Endothelial cell of umbilical vein (primary cell): ENCODE data around the gene LARGE1. TPM values are rescaled to one million over a fixed set of nuclear protein-coding genes. Genes with fewer than 3 reads are reported as not detected.

Experiments
- BruUV-seq: library from RNA; stranded (reverse); fragments of 400-500 nt; replicated peaks from 2 replicates; lab custom pipeline; 2021; lab: Mats Ljungman, UMichigan
- CTCF ChIA-PET: fragments of 300-600, 350-600 bp; sonication (Branson Sonifier 250); formaldehyde crosslinking; loops from one replicate; lab custom pipeline; 2021; ENCODE audit warnings: antibody characterized with exemption, inconsistent platforms; lab: Charles Lee
- POLR2A ChIA-PET: fragments of 300-600, 350-600 bp; sonication (Branson Sonifier 250); formaldehyde crosslinking; loops from one replicate; lab custom pipeline; 2021; ENCODE audit warnings: antibody characterized with exemption, inconsistent platforms; lab: Charles Lee
- DNase-seq: peaks from one replicate; pipeline ENCODE4 v3.0.0-alpha.2; 2011; ENCODE audit warnings: low read depth, low spot score
- FAIRE-seq: peaks from 2 replicates; lab custom pipeline; 2011; peaks lifted over from hg19 to GRCh38; lab: Jason Lieb, UNC
- H2AFZ ChIP-seq: 2 replicates; pipeline ENCODE4 v1.6.0; 2012; ENCODE audit warnings: low read depth, low read length, control low read depth, inconsistent platforms
- H3K27ac ChIP-seq: 2 replicates; pipeline ENCODE4 v1.5.1; 2011; ENCODE audit warnings: low read depth, mild to moderate bottlenecking, control low read depth, low read length, moderate library complexity; ENCODE audit not compliant: insufficient read depth
- H3K27me3 ChIP-seq, 2 experiments: 2 replicates each; pipeline versions ENCODE4 v1.6.0 to v1.6.1; 2011; ENCODE audit warnings: low read length in 2 of 2, mixed read lengths in 1 of 2; ENCODE audit not compliant: control insufficient read depth in 2 of 2, insufficient read depth in 2 of 2
- H3K36me3 ChIP-seq, 2 experiments: 2 replicates in 1 of 2; 3 replicates in 1 of 2; pipeline ENCODE4 v1.5.1; 2011; ENCODE audit warnings: low read length in 2 of 2, mild to moderate bottlenecking in 1 of 2, moderate library complexity in 1 of 2; ENCODE audit not compliant: control insufficient read depth in 2 of 2, insufficient read depth in 2 of 2; ENCODE audit errors: extremely low read depth in 1 of 2
- H3K4me1 ChIP-seq: 3 replicates; pipeline ENCODE4 v1.5.1; 2011; ENCODE audit warnings: mild to moderate bottlenecking, low read length; ENCODE audit not compliant: control insufficient read depth, insufficient read depth; ENCODE audit errors: extremely low read depth
- H3K4me2 ChIP-seq: 2 replicates; pipeline ENCODE4 v1.6.1; 2011; ENCODE audit warnings: low read length, control low read depth, mixed read lengths; ENCODE audit not compliant: insufficient read depth
- H3K4me3 ChIP-seq, 3 experiments: fragments of 200-600 bp in 1 of 3; sonication (generic), shearing (Covaris generic) in 1 of 3; replicated peaks in 1 of 3; 2 replicates each; pipeline ENCODE4 v1.5.1; 2011 to 2016; ENCODE audit warnings: control low read depth in 3 of 3, low read length in 3 of 3, mild to moderate bottlenecking in 2 of 3, inconsistent platforms in 1 of 3, low read depth in 1 of 3, moderate library complexity in 1 of 3; ENCODE audit not compliant: insufficient read depth in 1 of 3
- H3K79me2 ChIP-seq: 2 replicates; pipeline ENCODE4 v1.6.0; 2012; ENCODE audit warnings: low read length, inconsistent platforms; ENCODE audit not compliant: control insufficient read depth, insufficient read depth
- H3K9ac ChIP-seq: replicated peaks from 2 replicates; pipeline ENCODE3; 2011; ENCODE audit warnings: low read length, control low read depth; ENCODE audit not compliant: insufficient read depth; ENCODE audit errors: extremely low read depth
- H3K9me1 ChIP-seq: replicated peaks from 3 replicates; pipeline ENCODE4 v1.6.0; 2011; ENCODE audit warnings: mild to moderate bottlenecking, low read length; ENCODE audit not compliant: control insufficient read depth, insufficient read depth; ENCODE audit errors: extremely low read depth
- H3K9me3 ChIP-seq: replicated peaks from 2 replicates; pipeline ENCODE4 v1.5.1; 2012; ENCODE audit warnings: low read length, inconsistent platforms; ENCODE audit not compliant: control insufficient read depth, insufficient read depth
- H4K20me1 ChIP-seq: replicated peaks from 2 replicates; pipeline ENCODE3; 2011; ENCODE audit warnings: mild to moderate bottlenecking, low read length; ENCODE audit not compliant: control insufficient read depth, insufficient read depth; ENCODE audit errors: extremely low read depth
- GATA2 ChIP-seq: IDR thresholded peaks from 2 replicates; pipeline ENCODE4 v1.7.0; 2011; ENCODE audit warnings: low read depth, mild to moderate bottlenecking, moderate library complexity, mixed read lengths, low read length; ENCODE audit not compliant: insufficient read length, insufficient read depth
- MYC ChIP-seq: IDR thresholded peaks from one replicate; pipeline ENCODE4 v1.6.1; 2011; ENCODE audit warnings: mild to moderate bottlenecking, low read depth, low read length
- POLR2A ChIP-seq: IDR thresholded peaks from 2 replicates; pipeline ENCODE4 v1.6.1; 2012; ENCODE audit warnings: low read depth, mild to moderate bottlenecking, control low read depth, low read length
- POLR2AphosphoS5 ChIP-seq: IDR thresholded peaks from 2 replicates; pipeline ENCODE4 v1.6.1; 2012; ENCODE audit warnings: low read depth, mild to moderate bottlenecking, control low read depth, low read length, moderate library complexity; ENCODE audit not compliant: insufficient read depth
- dilution Hi-C: fragments of 300-500 bp; cut with MboI; formaldehyde crosslinking; loops from one replicate; pipeline ENCODE4 v1.15.0; 2019; ENCODE audit warnings: low sequenced_read_pairs; ENCODE audit not compliant: extremely low pct_ligation_motif_present
- intact Hi-C: fragments of 100-400 bp; cut with micrococcal nuclease; formaldehyde crosslinking; loops from one replicate; pipeline ENCODE4 v1.10.0; 2022
- polyA plus RNA-seq, 4 experiments: library from polyadenylated mRNA; depleted of rRNA in 3 of 4; stranded (reverse) in 3 of 4; unstranded in 1 of 4; fragments of >200 nt; gene quantifications; 2 replicates each; pipeline versions ENCODE4 v1.2.1 to v1.2.3, GENCODE V29; 2011 to 2012; ENCODE audit warnings: missing spikeins in 1 of 4
- total RNA-seq: library from RNA; stranded (reverse); gene quantifications from 2 replicates; pipeline ENCODE4 v1.2.3, GENCODE V29; 2021

LARGE1 gene
- total and polyA plus RNA-seq, 2 donors (not counting 3 experiments of a cell fraction or from before 2014, with no cell fraction given) = 0.95 to 4.4 TPM

DNA sequence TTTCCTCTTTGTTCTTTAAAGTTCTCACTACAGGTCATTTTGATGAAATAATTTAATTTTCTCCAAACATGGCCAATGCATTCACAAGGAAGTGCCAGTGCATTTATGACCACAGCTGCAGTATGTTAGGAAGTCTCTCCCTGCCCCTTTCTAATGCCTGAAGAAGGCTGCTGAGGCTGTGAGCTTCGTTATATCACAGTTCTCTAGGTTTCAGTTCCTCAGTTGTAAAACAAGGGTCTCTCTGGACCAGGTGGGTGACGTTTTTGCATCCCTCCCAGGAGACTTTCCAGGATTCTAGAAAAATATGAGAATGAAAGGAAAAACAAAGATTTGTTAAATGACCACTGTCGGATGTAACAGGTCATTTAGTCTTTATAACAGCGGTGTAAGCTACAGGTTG is 171.6 kb downstream of the LARGE1 start:
- no peak overlapping the region for H3K4me3 ChIP-seq
- dilution Hi-C loops (no loop called here), intact Hi-C loops (no loop called here)
- H3K4me2 ChIP-seq = no peak overlapping the region
- H3K79me2 ChIP-seq = no peaks in the 10 kb centered on the region
- H3K9ac ChIP-seq = no peak overlapping the region
- peaks cover 7% of the 10 kb centered on the region for H3K9me3 ChIP-seq
- no peak overlapping the region for H3K27ac ChIP-seq
- ChIA-PET POLR2A (no interaction called here), CTCF (interaction anchor here (0.6 kb wide), 1 partner anchor 479 kb away, joined by 3 read pairs; no protein-coding TSS in a partner anchor)
- no TSS peak for BruUV-seq
- TF ChIP-seq MYC (no peak), GATA2 (no peak), POLR2A (no peak)
- DNase-seq = no peak
- no peaks in the 10 kb centered on the region for H3K36me3 ChIP-seq
- no peak overlapping the region for H2AFZ ChIP-seq
- H3K27me3 ChIP-seq = no peaks in the 10 kb centered on the region
- H4K20me1 ChIP-seq = no peaks in the 10 kb centered on the region
- H3K4me1 ChIP-seq = no peaks in the 10 kb centered on the region
- no peak for FAIRE-seq
- no peaks in the 10 kb centered on the region for H3K9me1 ChIP-seq

DNA sequence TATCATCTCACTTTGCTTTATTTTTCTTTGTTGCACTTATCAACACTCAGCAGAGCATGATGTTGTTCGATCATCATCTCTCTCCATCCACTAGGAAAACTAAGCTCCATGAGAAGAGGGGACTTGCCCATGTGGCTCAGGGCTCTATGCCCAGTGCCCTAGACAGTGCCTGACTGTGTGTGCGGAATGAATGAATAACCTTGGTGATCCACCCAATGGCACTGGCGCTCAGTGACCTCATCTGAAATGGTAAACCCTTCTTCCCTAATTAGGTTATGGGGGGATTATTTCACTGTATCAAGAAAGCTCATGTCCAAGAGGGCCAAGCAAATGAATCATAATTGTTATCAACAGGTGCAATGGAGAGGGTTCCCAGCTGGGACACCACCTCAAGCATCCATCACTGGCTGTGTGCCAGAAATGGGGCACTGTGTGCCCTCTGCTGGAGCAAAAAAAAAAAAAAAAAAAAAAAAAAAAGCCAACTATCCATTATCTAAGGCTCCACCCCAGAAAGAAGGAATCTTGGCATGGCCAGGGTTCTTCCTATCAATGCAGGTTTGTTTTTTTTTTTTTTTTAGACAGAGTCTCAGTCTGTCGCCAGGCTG is 172.6 kb downstream of the LARGE1 start:
- H3K27me3 ChIP-seq = no peaks in the 10 kb centered on the region
- no peak overlapping the region for H3K27ac ChIP-seq
- H2AFZ ChIP-seq = no peak overlapping the region
- no peak overlapping the region for H3K4me2 ChIP-seq
- ChIA-PET POLR2A (no interaction called here), CTCF (no interaction called here)
- dilution Hi-C loops (no loop called here), intact Hi-C loops (no loop called here)
- no peak for FAIRE-seq
- peaks cover 7% of the 10 kb centered on the region for H3K9me3 ChIP-seq
- no peaks in the 10 kb centered on the region for H4K20me1 ChIP-seq
- H3K36me3 ChIP-seq = no peaks in the 10 kb centered on the region
- H3K4me1 ChIP-seq = no peaks in the 10 kb centered on the region
- no peak overlapping the region for H3K9ac ChIP-seq
- BruUV-seq = no TSS peak
- H3K9me1 ChIP-seq = no peaks in the 10 kb centered on the region
- H3K4me3 ChIP-seq = no peak overlapping the region
- no peaks in the 10 kb centered on the region for H3K79me2 ChIP-seq
- no peak for DNase-seq
- TF ChIP-seq POLR2AphosphoS5 (no peak), GATA2 (no peak), MYC (no peak)
